NK-92 (cell line): ENCODE measurements around the gene CDSN.

Experiments used
- DNase-seq: peaks from one replicate; lab custom pipeline; 2025; ENCODE audit not compliant: unreplicated experiment; lab: John Stamatoyannopoulos, UW

Gene CDSN

DNA sequence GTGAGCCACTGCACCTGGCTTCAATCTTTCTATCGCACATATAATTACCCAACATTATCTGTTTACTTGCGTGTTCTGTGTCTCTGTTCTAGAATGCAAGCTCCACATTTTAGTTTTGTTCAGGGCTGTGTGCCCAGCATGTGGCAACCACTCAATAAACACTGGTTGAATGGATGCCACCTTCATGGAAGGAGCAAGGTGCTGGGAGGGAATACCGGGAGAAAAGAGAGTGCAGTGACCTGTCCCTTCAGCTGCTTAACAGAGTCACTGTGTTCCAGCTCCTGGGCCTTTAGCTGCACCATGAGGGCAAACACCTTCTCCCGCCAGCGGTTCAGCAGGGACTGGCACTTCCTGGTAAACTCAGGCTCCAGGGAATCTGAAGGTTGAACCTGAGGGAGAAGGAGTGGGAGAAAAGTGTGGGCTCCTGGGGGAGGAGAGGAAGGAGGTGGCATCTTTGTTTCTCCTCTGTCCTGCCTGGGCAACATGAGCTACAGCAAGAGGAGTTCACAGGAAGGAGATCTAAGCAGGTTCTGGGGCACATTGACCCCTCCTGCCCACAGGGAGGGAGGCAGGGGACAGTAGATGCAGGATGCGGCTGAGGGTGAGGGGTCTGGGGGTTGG lies 29.7 kb upstream of the CDSN start:
- DNase-seq = no peak

DNA sequence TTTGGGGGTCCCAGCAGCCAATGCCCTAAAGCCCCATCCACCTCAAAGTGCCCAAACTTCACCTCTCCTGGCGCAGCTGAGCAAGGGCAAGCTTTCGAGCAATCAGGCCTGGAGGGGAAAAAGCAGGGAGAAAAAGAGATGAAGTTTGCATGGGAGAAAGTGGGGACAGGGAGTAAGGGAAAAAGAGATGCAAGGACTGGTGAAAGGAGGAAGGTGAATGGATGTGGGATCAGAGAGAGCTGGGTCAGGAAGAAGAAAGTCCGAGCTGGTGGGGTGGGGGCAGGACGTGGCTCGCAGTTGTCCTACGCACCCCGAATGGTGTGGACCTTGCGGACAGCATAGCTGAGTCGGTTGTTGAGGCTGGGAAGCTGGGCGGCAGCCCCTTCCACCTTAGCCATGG lies 25.1 kb upstream of the CDSN start:
- DNase-seq = no peak

DNA sequence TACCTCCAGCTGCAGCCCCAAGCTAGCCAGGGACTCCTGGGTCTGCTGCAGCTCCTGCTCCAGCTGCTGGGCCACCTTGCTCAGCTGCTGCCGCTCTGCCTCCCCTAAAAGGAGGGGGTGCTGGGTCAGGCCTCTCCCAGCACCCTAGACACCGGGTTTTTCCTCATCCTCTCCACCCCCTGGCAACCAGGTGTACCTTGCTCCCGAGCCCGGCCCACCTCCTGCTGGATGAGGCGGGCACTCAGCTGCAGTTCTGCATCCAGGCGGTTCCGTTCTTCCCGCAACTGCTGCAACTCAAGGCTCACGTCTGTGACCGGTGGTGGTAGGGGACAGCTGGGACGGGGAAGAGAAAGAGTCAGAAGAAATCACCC lies 24.7 kb upstream of the CDSN start:
- no peak for DNase-seq

DNA sequence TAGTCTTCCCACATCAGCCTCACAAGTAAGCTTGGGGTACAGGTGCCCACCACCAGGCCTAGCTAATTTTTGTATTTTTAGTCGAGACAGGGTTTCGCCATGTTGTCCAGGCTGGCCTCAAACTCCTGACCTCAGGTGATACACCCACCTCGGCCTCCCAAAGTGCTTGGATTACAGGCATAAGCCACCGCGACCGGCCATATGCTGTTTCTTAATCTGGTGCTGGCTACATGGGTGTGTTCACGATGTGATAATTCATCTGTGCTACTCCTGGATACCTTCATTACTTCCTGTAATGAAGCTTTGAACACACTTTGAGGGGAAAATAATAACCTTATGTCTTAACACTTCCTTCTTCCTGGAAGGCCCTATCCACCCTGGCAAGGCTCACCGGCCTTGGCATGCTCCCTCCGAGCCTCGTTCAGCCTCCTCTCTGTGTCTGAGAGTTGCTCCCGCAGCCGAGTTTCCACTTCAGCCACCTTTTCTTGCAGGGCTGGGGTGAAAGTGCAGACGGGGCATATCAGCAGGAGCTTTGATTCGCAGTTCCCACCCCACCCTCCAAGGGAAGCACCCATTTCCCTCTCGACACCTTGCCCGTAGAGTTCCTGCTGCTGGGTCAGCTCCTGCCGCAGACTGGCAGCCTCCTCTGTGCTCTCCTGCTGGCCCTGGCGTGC lies 24.2 kb upstream of the CDSN start:
- no peak for DNase-seq

DNA sequence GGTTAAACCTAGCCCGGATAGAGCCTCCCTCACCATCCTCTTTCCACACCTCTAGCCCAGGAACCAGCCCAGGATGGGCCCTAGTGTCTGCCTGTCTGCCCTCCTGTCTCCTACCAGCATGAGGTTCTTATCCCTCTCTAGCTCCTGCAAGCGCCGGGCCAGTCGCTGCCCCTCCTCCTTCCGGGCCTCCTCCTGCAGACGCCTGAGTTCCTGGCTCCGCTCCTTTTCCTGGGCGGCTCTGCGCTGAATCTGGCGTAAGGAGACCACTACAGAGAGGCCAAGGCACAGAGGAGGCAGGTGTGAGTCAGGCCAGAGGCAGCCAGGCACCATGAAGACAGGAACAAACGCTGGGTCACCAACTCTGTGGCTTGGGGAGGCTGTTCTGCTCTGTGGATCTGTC lies 22.9 kb upstream of the CDSN start:
- DNase-seq = no peak

DNA sequence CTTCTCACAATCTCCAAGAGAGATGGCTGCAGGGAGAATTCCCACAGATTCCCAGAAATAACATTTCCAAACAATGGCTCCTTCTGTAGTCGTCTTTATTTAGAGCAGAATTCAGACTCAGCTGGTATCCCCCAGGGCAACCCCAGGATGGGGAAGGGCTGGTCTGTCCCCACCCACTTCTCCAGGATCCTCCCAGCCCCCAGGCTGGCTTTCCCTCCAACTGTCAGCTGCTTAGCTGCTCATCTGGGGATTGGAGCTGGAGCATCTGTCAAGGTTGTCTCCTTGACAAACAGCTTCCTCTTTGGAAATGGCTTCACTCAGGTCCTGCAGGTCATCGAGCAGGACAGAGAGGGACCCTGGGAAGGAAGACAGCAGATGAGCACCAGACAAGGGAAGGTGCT lies 22.1 kb upstream of the CDSN start:
- no peak for DNase-seq

DNA sequence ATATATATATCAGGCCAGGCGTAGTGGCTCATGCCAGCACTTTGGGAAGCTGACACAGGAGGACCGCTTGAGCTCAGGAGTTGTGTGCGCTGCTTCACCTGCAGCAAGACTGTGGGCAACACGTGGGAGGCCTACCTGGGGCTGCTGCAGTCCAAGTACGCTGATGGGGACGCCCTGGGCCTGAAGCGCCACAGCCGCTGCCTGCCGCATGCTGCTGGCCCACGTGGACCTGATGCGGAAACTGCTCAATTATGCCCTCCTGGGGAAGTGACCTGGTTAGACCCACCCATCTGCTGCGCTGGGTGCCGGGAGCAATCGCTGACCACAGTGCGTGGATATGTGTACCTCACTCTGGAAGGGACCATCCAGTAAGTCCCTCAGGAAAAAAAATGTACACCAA lies 20.4 kb upstream of the CDSN start:
- no peak for DNase-seq

DNA sequence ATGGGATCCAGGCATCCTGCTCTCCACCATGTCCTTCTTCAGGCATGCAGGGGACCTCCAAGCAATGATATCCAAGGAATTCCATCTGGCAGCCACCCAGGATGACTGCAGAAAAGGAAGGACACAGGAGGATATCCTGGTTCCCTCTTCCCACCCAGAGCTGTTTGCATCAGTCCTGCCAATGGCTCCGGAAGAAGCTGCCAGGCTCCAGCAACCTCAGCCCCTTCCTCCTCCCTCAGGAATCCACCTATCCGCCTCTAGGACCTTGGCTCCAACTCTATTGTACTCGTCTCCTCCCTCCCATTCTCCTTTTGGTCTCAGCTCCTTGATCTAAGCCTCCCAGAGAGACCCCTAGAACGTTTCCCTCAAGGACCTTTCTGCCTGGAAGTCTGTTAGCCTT lies 19.4 kb upstream of the CDSN start:
- DNase-seq = no peak

DNA sequence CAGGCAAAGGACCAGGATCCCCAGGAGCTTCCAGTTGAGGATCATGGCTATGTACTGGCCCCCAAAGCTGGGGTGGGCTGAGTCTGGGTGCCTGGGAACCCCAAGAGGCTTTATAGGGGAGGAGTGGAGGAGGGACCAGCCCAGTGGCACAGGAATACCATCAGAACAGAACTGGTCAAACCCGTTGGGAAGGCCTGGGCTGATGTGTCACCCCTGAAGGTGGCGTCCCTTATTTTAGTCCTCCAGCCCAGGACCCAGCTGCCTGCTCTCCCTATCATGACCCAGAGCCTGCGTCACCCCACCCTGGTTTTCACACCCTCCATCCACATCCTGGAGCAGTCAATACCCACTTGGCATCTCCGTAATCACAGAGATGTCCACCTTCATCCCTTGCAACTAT lies 18.7 kb upstream of the CDSN start, which contains the start of gene PSORS1C2:
TSS of gene PSORS1C2 (minus strand) at position 85 of the 400 bp plus-strand sequence. CDS start at position 45, 40 bp downstream.
- DNase-seq = no peak

DNA sequence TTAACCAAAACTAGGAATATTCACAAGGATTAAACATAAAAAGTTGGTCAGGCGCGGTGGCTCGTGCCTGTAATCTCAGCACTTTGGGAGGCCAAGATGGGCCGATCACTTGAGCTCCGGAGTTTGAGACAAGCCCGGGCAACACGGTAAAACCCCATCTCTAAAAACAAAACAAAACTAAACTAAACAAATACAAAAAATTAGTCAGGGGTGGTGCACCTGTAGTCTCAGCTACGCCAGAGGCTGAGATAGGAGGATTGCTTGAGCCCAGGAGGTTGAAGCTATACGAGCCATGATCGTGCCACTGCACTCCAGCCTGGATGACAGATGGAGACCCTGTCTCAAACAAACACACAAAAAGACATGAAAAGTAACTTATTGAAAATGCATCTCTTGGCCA lies 15.5 kb upstream of the CDSN start:
- no peak for DNase-seq

DNA sequence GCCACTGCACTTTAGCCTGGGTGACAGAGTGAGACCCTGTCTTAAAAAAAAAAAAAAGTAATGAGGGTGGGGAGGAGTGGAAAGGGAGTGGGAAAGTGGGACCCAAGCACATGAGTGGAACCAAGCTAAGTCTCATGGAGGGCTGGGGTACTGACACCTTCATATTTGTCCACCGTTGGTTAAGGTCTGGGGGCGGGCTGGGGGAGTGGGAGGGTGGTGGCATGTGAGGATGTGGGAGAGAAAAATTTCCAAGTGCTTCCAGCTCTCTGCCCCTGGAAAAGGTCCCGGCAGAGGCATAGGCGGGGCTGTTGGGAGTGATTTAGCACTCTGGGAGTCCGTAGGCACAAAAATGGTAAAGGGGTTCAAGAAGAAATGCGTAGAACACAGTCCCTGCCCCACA lies 12.6 kb upstream of the CDSN start:
- DNase-seq = no peak

DNA sequence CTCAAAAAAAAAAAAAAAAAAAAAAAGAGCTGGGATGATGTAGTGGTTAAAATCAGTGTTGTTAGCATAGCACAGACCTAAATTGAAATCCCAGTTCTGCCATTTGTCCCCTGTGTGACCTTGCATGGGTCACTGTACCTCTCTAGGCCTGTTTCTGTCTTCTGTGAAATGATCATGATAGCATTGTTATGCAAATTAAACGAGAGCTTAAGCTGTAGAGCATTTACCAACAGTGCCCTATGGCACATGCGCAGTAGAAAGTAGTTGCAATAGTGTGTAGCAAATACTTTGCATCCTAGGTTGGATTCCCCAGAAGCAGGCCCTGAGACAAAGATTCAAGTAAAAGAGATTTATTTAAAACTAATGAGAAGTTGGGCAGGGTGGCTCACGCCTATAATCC lies 11.3 kb upstream of the CDSN start:
- no peak for DNase-seq

DNA sequence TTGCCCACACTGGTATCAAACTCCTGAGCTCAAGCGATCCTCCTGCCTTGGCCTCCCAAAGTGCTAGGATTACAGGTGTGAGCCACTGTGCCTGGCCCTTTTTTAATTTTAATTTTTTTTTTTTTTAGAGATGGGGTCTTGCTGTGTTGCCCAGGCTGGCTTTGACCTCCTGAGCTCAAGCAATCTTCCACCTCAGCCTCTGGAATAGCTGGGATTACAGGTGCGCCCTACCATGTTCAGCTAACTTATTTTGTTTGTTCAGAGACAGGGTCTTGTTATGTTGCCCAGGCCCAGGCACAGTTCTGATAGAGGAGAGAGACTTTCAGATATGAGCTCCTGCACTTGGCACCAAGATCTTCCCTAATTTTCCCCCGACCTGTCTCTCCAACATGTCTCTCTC lies 10.5 kb upstream of the CDSN start:
- no peak for DNase-seq

DNA sequence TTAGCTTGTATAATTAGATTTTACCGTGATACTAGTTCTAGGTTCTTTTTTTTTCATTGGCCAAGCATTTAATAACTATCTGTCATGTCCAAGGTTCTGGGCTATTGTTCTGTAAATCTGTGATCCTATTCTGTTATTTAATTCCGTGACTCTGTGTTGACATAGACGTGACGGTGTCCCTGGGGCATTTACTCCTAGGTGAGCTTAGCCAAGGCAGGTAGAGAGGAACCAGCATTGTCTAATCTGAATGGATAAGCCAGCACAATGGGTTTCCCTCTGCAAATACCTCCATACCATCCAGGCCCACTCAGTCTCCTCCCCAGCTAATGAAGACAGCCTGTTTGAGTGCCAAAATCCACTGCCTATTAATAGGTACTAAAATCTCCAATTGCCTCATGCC lies 8.9 kb upstream of the CDSN start:
- no peak for DNase-seq

DNA sequence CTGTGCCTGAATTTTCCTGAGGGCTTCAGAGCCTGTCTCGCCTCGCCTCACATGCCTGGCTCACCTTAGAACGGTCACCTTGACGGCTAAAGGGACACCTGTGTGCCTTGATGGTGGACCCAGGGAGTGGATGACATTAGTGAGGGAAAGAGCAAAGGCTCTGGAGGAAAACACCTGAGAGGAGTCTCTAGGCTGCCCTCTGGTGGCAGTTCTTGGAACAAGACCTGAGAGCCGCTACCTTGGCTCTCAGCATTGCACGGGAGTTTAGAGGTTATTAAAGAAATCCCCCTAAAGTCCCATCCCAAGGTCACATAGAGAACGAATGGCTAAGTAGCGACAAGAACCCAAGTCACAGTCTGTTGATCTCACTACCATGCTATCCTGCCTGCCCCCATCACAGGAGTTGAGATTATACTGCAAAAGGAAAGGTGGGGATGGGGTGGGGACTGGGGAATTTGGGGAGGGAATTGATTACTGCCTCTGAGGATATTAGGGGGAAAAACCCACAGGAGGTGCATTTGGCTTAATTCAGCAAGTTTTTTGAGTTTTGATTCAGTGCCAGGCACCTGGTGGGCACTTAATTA lies 7.9 kb upstream of the CDSN start:
- DNase-seq = no peak

DNA sequence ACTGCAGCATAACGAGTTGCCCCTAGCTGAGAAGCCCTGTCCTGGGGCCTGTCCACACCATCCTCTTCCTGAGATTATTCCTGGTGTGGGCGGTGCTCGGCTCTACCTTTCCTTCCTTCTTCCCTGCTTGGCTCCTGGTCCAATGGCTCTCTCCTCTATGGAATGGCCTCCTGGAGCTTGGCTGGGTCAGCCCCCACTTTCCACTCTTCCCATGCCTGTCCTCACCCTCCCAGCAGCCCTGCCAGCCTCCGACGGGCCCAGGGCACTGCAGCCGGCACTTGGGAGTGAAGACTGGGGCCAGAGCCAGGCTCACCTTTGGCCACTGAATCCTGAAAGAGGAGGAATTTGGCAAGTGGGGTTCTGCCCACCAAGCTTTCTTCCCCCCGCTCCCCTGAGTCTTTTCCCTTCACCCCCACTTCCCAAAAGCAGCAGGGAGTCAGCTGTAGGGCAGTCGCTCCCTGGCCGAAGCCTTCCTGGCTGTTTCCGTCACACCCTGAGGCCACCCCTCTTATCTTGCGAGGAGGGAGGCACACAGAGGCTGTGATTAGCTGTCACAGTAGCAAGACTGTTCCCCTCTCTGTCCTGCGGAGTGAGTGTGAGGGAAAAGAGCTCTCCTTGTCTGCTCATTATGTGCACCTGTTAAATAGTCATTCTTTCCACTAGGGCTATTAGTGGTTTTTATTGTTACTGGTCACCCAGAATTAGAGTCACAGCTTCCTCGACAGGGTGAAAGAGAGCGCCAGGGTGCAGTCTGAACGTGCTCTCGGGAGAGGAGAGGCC lies 6.3 kb upstream of the CDSN start:
- DNase-seq = no peak

DNA sequence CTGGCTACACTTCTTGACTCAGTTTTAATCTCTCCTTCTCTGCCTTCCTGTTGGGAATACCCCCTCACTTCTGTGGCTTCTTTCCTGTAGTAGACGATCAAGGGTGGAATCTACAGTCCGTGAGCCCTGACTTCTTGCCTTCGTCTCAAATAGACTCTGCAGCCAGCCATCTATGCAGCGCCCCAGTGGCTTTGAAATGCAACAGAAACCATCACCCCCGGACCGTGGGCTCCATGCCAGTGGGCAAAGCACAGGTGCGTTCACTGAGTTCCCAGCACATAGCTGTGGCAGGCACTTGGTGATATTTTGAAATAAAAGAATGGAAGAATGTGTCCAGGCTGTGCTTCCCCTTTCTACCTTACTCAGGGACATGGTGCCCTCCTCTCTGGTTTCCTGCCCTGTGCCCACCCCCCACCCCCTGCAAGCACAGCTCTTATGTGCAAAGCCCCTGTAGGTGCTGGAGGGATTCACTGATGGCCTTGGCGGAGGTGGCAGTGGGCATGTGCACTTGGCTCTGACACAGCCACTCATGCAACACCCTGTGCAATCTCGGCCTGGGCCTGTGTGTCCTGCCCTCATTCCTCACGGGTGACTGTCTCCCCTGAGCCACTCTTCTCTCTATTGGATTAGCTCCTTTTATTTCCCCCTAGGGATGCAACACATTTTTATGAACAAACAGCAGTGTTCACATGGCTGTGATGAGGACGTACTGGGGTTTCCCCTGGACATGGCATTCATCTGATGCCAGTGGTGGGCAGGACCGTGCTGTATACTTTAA lies 5.5 kb upstream of the CDSN start:
- no peak for DNase-seq

DNA sequence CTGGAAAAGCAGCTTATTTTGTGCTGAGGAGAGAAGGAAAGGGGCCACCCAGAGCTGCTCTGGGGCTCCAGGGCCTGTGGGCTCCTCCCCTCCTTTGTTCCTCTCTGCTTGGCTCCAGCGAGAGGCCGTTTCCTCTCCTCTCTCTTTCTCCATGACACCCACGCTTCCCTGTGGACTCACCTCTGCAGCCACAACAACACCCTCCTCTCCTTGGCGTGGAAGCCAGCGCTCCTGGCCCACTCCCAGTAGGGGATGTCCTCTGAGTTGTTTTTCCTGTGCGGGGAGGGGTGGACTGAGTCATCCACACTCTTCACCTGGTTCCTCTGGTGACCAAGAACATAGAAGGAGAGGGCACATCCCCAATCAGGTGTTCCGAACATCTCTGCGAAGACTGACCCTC lies 4.9 kb upstream of the CDSN start:
- DNase-seq = no peak

DNA sequence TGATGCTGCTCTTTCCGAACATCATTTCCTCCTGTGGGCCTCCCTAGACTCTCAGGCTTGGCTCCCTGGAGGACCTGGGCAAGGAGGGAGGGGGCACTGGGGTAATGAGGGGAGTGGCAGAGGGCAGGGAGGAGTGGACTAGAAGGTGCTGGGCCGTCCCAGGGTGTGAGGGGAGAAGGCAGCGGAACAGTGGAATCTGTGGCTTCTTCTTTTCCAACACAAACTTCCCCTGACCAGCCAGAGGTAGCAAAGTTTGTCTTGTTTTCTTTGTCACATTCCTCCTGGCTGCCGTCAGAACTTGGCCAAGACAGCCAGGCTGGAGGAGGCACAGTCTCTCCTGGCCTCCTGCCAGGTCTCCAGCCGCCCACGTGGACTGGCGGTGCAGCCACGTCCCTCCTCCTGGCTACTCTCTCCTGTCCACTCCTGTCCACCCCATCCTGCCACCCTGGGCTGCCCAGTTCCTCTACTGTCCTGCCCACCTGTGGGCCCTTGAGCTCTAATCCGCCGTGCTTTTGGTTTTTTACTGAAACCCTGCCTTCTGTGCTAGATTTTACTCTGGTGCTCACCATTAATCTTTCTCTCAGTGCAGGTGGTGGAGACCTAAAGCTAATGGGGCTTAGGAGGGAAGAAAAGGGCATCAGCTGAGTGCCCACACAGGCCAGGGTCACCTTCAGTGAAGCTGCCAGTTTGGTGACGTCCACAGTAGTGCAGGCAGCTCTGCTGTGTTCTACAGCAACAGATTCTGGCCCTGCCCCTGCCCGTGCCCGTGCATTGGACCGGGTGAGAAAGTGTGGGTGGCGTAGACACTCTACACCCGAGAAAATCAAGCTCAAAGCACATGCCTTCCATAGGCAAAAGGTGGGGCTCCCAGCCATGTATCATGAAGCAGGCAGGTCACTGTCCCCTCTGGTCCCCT lies 2.8 kb upstream of the CDSN start:
- DNase-seq = no peak

DNA sequence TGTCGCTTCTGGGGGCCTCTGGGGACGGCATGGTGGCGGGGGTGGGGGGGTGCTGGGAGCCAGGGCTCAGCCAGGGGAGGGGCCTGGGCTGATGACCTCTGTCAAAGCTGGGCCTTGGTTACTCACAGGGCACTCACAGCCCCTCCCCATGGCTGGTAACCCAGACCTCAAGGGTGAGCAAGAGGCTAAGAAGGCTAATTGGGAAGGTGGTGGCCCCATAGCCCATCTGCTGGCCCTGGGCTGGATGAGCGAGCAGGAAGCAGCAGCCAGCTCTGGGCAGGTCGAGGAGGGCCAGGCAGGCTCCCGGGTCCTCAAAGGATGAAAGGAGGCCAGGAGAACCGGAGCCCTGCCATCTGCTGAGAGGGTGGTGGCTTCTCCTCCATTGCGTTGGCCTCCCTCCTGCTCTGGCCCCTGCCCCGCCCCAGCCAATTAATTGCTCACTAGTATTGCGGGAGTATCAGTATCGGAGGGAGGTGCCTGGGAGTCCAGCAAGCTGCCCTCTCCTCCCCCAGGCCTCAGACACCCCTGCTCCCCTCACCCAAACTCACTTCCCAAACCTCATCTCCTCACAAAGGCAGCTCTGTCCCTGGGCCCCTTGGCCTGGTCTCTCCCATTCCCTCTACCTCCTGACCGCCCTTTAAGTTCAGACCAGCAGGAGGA lies 1.0 kb upstream of the CDSN start:
- no peak for DNase-seq
